ENCODE results near the gene ARPP19. TPM values are rescaled to one million over a fixed set of nuclear protein-coding genes. Genes with fewer than 3 reads are reported as not detected.
"Not testable (repeated sequence)": the region's sequence is repeated elsewhere in the genome, so short reads cannot be mapped to it uniquely, and the experiment has no call there.

ARPP19 gene
- 131 TPM for total RNA-seq
- long read RNA-seq, full-length matches to known transcripts: 118 of 129 reads
- long read RNA-seq, partial matches to known transcripts: 5 of 129 reads
- long read RNA-seq, other reads (novel, unspliced or antisense): 6 of 129 reads

- peak; percentile 95 for DNase-seq (ENCODE audit: low spot score)
- intact Hi-C loops (cut with DNase I): loop anchor here (2.0 to 5.0 kb wide), 3 partner anchors 37 to 312 kb away; partner anchors contain the start of gene ATOSA
Observed at GRCh38 chr15:52568601-52569585, at the start of gene ARPP19. ARPP19 (minus strand) TSS chr15:52569030; CDS start chr15:52568892, 138 bp downstream.

- intact Hi-C loops (cut with DNase I): no loop called here
- DNase-seq (ENCODE audit: low spot score): no peak
Observed at GRCh38 chr15:52617026-52617425, 48.2 kb upstream of the ARPP19 start.

GRCh38 chr15:52615302-52615701 is 46.5 kb upstream of the ARPP19 start:
- intact Hi-C loops (cut with DNase I): no loop called here
- DNase-seq (ENCODE audit: low spot score): no peak

- DNase-seq (ENCODE audit: low spot score): no peak
- intact Hi-C loops (cut with DNase I): no loop called here
Observed at GRCh38 chr15:52609593-52609992, 40.8 kb upstream of the ARPP19 start.

- no peak for DNase-seq (ENCODE audit: low spot score)
- intact Hi-C loops (cut with DNase I): loop anchor here (10.0 kb wide), 1 partner anchor 150 kb away; no protein-coding TSS in a partner anchor
Observed at GRCh38 chr15:52584414-52584813, 15.6 kb upstream of the ARPP19 start.

GRCh38 chr15:52579852-52580251 is 11.0 kb upstream of the ARPP19 start:
- intact Hi-C loops (cut with DNase I): loop anchor here (10.0 kb wide), 1 partner anchor 155 kb away; no protein-coding TSS in a partner anchor
- DNase-seq (ENCODE audit: low spot score): no peak

- no peak for DNase-seq (ENCODE audit: low spot score)
- intact Hi-C loops (cut with DNase I): no loop called here
Observed at GRCh38 chr15:52576692-52577091, 7.9 kb upstream of the ARPP19 start.

GRCh38 chr15:52575573-52575972 is 6.7 kb upstream of the ARPP19 start:
- intact Hi-C loops (cut with DNase I); DNase-seq (ENCODE audit: low spot score): not testable (repeated sequence)

GRCh38 chr15:52575072-52575471 is 6.2 kb upstream of the ARPP19 start:
- no peak for DNase-seq (ENCODE audit: low spot score)
- intact Hi-C loops (cut with DNase I): no loop called here

- intact Hi-C loops (cut with DNase I); DNase-seq (ENCODE audit: low spot score): not testable (repeated sequence)
Observed at GRCh38 chr15:52574623-52575022, 5.8 kb upstream of the ARPP19 start.

- intact Hi-C loops (cut with DNase I): loop anchor here (2.0 to 5.0 kb wide), 3 partner anchors 36 to 311 kb away; partner anchors contain the start of gene ATOSA
- no peak for DNase-seq (ENCODE audit: low spot score)
Observed at GRCh38 chr15:52567871-52568600, 794 bp downstream of the ARPP19 start.

GRCh38 chr15:52566889-52567288 is 1.9 kb downstream of the ARPP19 start:
- intact Hi-C loops (cut with DNase I): loop anchor here (5.0 kb wide), 1 partner anchor 35 kb away; no protein-coding TSS in a partner anchor
- no peak for DNase-seq (ENCODE audit: low spot score)

- intact Hi-C loops (cut with DNase I): loop anchor here (5.0 kb wide), 1 partner anchor 33 kb away; no protein-coding TSS in a partner anchor
- not testable (repeated sequence) for DNase-seq (ENCODE audit: low spot score)
Observed at GRCh38 chr15:52565417-52566358, 3.1 kb downstream of the ARPP19 start.

- DNase-seq (ENCODE audit: low spot score): no peak
- intact Hi-C loops (cut with DNase I): no loop called here
Observed at GRCh38 chr15:52563501-52564060, 5.2 kb downstream of the ARPP19 start.

- no peak for DNase-seq (ENCODE audit: low spot score)
- intact Hi-C loops (cut with DNase I): no loop called here
Observed at GRCh38 chr15:52559575-52559974, 9.3 kb downstream of the ARPP19 start.

GRCh38 chr15:52559022-52559421 is 9.8 kb downstream of the ARPP19 start:
- DNase-seq (ENCODE audit: low spot score): no peak

GRCh38 chr15:52558196-52558595 is 10.6 kb downstream of the ARPP19 start:
- intact Hi-C loops (cut with DNase I): no loop called here
- no peak for DNase-seq (ENCODE audit: low spot score)

More at GRCh38 chr15:52559022-52559421, 9.8 kb downstream of the ARPP19 start:
- intact Hi-C loops (cut with DNase I): no loop called here

GRCh38 chr15:52557274-52557641 is 11.6 kb downstream of the ARPP19 start:
- DNase-seq (ENCODE audit: low spot score): no peak
- intact Hi-C loops (cut with DNase I): no loop called here

Data from cardiac septum (tissue), 1 donor.